GM19452 (cell line): ENCODE results near the gene MRNIP.

Experiments used
- ATAC-seq: cut with Tn5 transposase; IDR thresholded peaks from one replicate; pipeline ENCODE4 v1.9.1; 2021; ENCODE audit not compliant: unreplicated experiment

Gene MRNIP, protein sequence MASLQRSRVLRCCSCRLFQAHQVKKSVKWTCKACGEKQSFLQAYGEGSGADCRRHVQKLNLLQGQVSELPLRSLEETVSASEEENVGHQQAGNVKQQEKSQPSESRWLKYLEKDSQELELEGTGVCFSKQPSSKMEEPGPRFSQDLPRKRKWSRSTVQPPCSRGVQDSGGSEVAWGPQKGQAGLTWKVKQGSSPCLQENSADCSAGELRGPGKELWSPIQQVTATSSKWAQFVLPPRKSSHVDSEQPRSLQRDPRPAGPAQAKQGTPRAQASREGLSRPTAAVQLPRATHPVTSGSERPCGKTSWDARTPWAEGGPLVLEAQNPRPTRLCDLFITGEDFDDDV

DNA sequence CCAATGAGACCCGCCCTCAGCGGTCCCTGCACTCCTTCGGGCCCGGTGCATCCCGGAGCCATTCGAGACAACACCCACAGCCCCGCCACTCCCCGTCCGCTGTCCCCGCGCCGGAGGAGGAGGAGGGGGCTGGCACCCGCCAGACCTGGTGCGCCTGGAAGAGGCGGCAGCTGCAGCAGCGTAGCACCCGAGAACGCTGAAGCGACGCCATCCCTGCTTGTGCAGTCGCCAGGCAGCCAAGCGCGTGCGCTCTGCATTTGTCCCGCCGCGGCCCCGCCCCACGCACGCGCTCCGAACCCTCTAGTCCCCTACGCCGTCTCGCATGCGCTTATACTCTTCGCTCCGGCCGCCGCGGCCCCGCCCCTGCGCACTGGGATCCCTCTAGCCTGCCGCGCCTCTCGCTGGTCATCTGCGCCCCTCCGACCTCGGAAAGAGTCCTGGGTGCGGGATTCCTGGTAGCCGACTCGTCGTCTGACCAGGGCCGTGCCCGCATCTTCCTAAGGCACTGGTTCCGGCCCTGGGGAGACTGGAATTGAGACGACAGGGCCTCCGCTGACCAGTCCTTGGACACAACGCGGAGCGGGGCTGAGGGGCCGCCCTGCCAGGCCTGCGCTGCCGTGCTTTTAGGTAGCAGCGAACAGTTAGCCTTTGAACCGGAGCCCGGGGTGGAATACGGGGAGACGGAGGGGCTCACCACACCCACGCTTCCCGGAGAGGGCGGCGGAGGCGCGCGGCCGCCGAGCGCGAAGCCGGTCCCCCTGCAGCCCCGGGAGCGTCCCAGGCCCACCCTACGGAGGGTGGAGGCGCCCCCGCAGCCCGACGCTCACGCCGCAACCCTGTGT, at the start of gene MRNIP:
Gene MRNIP (minus strand): TSS at position 232 of the 842 bp plus-strand sequence. CDS start 21 bp downstream, at position 211.
- ATAC-seq: peak; percentile 97

GRCh38 chr5:179907556-179908324, 49.1 kb upstream of the MRNIP start, which contains the start of gene TBC1D9B:
TBC1D9B (minus strand) TSS chr5:179907897; CDS start chr5:179907821, 76 bp downstream.
- peak; percentile 88 for ATAC-seq

GRCh38 chr5:179906795-179907555, 48.4 kb upstream of the MRNIP start:
- ATAC-seq: no peak

DNA sequence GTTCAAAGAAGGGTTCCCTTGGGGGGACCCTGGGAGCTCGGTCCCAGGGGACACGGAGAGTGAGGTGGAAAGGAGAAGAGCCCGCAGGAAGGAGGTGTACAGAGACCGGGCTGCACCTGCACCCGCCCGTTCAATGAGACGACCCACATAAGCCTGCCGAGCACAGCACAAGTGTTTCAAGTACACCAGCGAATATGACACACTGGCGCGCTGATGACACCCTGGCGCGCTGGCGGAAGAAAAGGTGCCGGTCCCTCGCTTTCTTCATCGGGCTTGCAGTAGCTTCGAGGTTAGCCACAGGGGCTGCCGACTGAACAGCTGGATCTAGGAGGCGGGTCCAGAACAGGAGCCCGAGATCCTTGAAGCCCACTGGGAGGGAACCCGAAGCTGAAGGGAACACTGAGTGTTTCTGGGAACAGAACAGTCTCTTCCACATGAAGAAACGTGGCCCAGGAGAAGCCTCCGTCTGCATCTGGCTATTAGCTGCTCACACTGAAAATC, 47.7 kb upstream of the MRNIP start:
- no peak for ATAC-seq

DNA sequence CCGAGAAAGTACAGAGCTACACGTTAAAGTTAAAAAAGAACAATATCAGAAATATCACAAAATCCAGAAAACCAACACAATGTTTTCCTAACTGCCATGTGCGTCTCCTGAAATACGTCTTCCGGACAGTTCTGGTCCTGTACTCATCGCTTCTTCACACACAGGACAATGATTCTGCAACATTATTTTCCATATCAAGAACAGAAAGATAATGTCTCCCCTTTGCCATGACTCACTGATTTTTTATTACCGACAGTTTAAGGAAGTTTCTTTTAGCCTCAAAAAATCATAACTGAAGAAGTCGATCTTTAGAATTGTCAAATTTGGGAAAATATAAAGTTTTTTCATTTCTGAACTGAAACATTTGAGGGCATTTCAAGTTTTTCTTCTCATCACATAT, 46.5 kb upstream of the MRNIP start:
- ATAC-seq: no peak

DNA sequence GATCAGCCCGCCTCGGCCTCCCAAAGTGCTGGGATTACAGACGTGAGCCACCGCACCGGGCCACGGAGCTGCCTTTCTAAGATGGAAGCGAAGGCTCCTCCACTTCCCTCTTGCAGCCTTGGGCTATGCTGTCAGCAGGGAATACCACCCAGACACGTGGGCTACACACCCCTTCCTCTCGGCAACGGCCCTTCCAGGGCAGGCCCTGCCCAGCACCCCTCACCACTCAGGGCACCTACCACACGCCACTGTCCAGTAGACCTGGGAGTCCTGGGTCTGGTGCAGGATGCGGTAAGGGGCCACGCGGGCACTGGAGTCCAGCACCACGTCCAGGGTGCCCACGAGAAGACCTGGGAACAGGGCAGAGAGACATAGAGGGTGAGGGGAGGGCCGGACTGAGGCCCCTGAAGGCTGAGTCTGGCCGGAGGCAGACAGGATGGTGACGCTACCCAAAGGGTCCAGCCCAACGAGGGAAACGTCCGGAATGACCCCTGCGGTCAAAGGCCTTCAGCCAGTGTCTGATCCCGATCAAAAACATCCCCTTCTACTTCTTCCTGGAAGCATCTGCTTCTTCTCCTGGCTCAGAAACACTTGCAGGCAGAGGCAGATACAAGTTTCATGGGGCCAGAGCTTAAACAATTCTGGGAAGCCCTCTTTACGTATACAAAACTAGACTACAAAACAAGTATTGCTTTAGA, 46.0 kb upstream of the MRNIP start:
- ATAC-seq: no peak

GRCh38 chr5:179902763-179903158, 44.1 kb upstream of the MRNIP start:
- ATAC-seq: no peak

DNA sequence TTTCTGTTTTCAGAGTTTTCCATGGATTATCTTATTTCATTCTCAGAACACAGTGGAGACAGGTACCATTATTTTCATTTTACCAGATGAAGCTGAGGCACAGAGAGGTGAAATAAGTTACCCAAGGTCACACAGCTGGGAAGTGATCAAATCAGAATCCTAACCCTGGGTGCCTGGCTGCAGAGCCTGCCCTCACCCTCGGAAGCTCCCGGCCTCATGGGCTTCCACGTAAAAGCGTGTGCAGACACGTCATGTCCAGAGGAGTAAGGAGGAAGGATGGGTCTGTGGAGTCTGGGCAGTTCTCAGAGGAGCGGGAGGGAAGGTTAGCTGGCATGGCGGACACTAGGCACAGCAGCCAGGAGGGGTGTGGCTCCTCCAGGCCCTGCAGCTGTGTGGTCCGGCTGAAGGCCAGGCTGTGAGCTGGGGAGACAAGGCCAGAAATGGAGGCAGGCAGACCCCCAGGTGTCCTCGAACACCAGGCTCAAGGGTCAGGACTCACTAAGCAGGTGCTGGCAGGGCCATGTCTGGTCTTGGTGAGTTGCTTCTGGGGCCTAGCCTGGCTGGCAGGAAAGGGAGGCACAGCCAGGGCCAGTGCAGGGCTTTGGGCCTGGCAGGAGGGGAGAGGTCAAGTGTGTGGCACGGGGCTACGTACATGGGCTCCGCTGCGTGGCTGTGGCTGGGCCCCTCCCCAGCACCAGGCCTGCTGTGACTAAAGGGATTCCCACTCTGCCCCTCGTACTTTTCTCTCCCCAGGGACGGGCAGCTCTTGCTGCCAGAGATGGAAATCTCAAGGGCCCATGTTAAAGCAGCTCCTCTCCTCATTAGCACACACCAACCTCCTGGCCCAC, 43.5 kb upstream of the MRNIP start:
- no peak for ATAC-seq

DNA sequence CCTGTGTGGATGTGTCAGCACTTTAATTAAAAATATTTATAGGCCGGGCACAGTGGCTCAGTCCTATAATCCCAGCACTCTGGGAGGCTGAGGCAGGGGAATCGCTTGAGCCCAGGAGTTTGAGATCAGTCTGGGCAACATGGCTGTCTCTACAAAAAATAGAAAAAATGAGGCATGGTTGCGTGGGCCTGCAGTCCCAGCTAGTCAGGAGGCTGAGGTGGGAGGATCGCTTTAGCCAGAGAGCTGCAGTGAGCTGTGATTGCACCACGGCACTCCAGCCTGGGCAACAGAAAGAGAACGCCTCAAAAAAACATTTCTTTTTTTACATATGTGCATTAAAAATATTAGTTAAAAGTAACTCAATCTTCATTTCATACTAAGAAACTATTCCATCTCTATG, 42.8 kb upstream of the MRNIP start:
- ATAC-seq: no peak

DNA sequence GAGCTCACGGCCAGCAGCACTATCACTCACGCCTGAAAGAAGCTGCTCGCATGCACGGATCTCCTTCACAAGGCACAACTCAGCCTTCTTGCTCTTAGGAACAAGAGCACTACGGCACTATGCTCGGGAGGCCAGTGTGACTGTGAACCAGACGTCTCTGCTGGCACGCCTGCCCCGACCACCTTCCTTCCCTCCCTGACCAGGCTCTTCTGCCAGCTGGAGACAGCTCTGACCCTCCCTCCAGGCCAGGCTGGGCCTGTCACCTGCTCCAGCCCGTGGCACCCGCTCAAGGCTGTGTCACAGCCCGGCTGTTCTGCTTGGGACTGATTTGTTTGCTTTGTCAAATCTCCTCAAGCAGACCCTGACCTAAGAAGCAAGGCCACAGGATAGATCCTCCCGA, 42.1 kb upstream of the MRNIP start:
- ATAC-seq: no peak

GRCh38 chr5:179900206-179900605, 41.6 kb upstream of the MRNIP start:
- ATAC-seq: no peak

DNA sequence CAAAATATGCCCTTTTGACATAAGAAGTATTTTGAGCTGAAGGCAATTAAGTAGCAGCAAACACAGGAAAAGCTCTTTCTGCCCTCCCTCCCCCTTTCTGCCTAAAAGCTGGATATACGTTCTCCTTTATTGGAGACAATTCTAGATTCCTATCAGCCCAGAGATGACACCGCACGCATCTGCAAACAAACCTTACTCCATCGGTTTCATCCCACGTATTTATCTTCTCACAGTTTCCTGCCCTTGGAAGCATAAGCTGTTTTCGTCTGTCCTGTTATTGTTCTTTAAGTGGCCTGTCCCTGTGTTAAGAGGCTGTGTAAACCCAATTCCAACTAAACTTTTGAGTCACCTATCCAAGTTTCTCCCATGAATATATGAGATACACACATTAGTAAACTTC, 37.2 kb upstream of the MRNIP start:
- ATAC-seq: no peak

- no peak for ATAC-seq
Measured at GRCh38 chr5:179893958-179894895, 35.6 kb upstream of the MRNIP start.

GRCh38 chr5:179893076-179893957, 34.7 kb upstream of the MRNIP start:
- ATAC-seq: no peak

DNA sequence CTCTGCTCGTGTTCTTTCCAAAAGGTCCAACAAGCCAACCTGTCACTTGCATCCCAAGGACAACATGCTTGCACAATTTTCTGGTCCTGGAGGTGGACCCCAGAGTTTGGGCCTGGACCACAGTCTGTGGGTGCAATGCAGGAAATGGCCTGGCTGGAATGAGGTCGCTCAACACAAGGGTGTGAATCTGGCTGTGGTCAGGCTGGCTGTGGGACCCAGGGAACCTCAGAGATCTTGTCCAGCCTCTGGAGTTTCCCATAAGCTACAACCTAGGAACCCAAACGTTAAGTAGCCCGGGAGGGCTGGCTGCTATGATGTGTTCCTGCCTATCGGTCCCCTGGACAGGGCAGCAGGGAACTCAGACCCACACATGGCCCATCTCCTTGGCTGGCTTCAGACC, 33.6 kb upstream of the MRNIP start:
- ATAC-seq: no peak

DNA sequence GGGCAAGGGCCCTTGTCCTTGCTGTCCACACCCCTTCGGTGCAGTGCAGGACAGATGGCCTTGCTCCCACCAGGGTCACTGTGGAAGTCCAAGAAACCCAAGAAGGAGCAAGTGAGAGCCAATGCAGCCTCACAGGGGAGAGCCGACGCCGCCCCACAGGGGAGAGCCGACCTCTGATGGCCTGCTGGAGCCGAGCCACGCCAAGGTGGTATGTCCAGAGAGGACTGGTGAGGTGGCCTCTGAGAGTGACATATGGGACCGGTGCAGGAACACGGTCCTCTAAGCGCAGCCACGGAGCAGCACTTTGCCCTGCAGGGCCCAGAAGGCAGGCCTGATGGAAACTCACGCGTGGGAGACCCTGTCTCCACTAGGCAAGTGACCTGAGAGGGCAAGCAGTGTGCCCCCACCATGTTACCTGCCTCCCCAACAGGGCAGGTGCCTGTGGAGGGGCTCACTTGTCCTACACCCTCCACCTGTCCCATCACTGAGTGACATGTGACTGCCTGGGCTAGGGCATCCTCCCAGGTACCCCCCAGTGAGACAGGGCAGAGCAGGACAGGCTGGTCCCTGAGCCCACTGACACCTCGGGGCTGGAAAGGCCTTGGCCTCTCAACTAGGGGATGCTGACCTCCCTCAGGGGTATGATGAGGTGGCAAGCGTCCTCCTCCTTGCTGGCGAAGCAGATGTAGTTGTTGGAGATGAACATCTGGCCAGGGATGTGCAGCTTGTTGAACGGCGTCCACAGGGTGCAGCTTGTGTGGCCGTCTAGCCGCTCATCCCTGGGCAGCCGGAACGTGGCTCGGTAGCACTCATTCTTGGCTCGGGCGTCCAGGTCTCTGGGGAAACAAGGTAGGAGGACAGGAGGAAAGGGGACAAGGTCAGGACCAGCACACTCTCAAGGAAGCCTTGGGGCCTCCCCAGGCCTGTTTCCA, 32.4 kb upstream of the MRNIP start:
- no peak for ATAC-seq
